ENCODE results near the gene CCL4.
"Not testable (repeated sequence)": the region's sequence is repeated elsewhere in the genome, so short reads cannot be mapped to it uniquely, and the experiment has no call there.

Gene CCL4

DNA sequence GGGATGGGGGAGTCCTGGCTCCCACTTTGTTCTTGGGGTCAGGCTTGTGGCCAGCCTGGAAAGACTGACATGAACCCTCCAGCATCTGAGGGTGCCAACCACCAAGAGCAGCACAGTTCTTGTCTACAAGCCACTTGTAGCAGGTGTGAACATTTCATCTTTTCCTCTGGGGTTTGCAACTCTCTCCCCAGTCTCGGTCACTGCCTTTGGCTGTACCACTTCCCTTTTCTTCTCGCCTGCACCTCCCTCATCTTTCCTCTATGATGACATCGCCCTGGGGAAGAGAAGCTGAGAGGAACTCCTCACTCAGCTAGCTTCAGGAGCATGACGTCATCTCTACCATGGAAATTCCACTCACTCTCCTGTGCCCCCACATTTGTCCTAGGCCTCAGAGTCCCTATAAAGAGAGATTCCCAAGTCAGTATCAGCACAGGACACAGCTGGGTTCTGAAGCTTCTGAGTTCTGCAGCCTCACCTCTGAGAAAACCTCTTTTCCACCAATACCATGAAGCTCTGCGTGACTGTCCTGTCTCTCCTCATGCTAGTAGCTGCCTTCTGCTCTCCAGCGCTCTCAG lies at the start of gene CCL4:
Gene CCL4 (plus strand): TSS at position 427 of the 575 bp plus-strand sequence. CDS start 79 bp downstream, at position 506.
- not testable (repeated sequence) for H3K4me3 ChIP-seq (ENCODE audit: low read length); DNase-seq (ENCODE audit: low read depth)

DNA sequence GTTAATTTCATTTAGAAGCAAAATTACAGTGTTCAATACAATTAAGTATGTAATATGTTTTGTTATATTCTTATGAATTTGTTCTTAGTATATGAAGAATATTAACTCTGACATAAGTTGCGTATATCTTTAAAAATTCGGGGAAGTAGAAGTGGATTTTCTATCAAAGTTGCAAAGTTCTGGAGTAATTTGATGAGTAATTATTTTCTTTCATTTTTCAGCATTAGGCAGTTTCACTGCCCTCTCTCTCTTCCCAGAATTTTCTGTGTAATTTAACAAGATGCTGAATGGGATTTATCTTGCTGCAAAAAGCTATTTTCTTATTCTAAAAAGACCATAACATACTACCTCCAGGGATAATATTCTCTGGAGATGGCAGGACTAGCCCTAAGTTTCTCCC lies 48.5 kb upstream of the CCL4 start:
- DNase-seq (ENCODE audit: low read depth), result no peak
- H3K4me3 ChIP-seq (ENCODE audit: low read length), result no peak overlapping the region
- TF ChIP-seq, protein P1, sequence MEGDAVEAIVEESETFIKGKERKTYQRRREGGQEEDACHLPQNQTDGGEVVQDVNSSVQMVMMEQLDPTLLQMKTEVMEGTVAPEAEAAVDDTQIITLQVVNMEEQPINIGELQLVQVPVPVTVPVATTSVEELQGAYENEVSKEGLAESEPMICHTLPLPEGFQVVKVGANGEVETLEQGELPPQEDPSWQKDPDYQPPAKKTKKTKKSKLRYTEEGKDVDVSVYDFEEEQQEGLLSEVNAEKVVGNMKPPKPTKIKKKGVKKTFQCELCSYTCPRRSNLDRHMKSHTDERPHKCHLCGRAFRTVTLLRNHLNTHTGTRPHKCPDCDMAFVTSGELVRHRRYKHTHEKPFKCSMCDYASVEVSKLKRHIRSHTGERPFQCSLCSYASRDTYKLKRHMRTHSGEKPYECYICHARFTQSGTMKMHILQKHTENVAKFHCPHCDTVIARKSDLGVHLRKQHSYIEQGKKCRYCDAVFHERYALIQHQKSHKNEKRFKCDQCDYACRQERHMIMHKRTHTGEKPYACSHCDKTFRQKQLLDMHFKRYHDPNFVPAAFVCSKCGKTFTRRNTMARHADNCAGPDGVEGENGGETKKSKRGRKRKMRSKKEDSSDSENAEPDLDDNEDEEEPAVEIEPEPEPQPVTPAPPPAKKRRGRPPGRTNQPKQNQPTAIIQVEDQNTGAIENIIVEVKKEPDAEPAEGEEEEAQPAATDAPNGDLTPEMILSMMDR (IDR thresholded peaks at IDR 0.05; ENCODE audit: insufficient read depth, low read depth, low read length, missing control alignments), result no peak

DNA sequence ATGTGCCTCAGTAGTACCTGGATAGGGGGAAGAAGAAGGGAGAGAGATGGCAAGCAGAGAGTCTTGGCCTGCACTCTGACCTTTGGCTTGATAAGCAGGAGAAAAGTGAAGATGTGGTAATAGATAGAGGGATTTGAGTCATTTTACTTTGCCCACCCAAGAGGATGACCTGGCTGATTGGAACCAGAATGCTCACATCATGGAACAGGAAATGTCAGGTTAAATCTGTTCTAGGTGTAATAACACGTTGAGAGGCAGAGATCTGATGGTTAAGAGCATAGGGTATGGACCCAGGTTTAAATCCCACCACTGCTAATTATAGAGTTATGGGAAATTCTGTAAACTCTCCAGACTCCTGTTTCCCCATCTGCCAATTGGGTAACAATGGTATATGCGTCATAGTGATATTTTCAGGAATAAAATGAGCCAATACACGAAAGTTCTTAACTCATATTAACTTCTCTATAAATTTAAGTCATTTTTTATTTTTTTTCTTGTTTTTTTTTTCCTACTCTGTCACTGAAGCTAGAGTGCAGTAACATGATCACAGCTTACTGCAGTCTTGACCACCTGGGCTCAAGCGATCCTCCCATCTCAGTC lies 47.6 kb upstream of the CCL4 start:
- no peak overlapping the region for H3K4me3 ChIP-seq (ENCODE audit: low read length)
- TF ChIP-seq, protein P1 (IDR thresholded peaks at IDR 0.05; ENCODE audit: insufficient read depth, low read depth, low read length, missing control alignments), result no peak
- no peak for DNase-seq (ENCODE audit: low read depth)

DNA sequence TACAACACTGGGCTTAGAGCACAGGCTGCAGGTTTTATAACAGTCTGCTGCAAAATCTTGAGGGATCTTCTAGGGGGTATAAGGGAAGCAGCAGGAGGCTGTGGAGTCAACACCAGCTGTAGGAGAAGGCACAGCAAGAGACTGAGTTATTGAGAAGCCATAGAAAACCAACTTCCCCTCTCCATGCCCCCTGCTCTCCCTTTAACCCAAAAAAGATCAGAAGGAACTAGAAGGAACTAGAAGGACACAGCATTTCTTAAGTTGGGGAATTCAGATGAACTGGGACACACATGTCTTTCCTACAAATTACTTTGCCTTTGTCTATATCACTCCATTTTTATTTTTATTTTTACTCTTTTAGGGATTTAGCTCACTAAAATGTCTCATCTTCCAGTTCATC lies 45.7 kb upstream of the CCL4 start:
- no peak for DNase-seq (ENCODE audit: low read depth)
- TF ChIP-seq, protein P1 (IDR thresholded peaks at IDR 0.05; ENCODE audit: insufficient read depth, low read depth, low read length, missing control alignments), result no peak
- H3K4me3 ChIP-seq (ENCODE audit: low read length), result no peak overlapping the region

DNA sequence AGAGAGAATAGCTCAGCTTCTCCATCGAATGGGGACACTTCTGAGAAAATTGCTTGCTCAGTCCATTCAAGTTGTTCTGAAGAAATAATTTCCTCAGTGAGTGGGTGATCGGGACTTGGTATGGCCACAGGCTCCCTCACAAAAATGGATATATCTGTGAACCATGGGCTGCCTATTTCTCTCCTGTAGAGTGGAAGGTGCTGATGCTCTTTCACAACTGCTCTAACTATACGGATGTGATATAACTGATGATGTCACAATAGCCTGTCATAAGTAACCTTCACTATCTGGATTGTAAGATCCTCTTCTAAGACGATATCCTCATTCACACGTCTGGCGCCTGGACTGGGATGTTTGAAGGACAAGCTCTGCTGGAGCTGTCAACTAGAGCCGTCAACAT lies 44.2 kb upstream of the CCL4 start:
- TF ChIP-seq, protein P1 (IDR thresholded peaks at IDR 0.05; ENCODE audit: insufficient read depth, low read depth, low read length, missing control alignments), result no peak
- H3K4me3 ChIP-seq (ENCODE audit: low read length), result no peak overlapping the region
- no peak for DNase-seq (ENCODE audit: low read depth)

DNA sequence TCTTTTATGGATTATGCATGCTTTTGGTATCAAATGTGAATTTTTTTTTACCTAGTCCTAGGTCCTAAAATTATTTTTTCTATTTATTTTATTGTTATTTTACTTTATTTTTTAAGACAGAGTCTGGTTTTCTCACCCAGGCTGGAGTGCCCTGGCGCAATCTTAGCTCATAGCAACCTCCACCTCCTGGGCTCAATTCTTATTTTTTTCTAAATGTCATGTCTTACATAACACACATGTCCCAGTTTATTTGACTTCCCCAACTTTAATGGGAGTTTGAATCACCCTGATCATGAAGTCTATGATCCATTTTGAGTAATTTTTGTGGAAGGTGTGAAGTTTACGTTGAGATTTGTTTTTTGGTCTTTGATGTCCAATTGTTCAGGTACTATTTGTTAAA lies 42.8 kb upstream of the CCL4 start:
- no peak for DNase-seq (ENCODE audit: low read depth)
- TF ChIP-seq, protein P1 (IDR thresholded peaks at IDR 0.05; ENCODE audit: insufficient read depth, low read depth, low read length, missing control alignments), result no peak
- H3K4me3 ChIP-seq (ENCODE audit: low read length), result no peak overlapping the region

DNA sequence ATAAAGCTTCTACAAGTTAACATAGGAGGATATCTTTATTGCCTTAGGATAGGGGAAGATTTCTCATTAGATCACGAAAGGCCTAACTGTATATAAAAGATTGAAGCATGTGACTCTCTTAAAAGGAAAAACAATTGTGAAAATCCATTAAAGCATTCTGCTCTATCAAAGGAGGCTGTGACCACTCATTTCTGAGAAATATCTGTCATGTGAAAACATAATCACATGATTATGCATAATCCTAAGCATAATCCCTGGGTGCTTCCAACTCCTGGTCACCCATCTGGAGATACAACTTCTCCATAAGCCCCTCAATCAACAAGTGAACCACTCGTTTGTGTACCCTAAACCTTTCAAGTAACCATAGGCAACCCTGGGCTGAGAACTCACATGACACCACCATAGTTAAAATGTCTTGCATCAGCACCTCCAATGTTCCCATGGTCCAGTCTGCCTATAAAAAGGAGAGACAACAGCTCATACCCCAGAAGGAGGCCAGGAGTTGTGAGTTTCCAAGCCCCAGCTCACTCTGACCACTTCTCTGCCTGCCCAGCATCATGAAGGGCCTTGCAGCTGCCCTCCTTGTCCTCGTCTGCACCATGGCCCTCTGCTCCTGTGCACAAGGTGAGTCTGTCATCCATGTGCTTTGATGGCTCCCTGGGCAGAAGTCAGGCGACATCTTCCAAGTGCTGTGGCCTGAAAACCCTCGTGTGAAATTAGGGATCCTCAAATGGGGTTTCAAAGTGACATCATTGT lies 39.7 kb upstream of the CCL4 start, which contains the start of gene CCL18:
Gene CCL18 (plus strand): TSS at position 487 of the 756 bp plus-strand sequence. CDS start 71 bp downstream, at position 558.
- no peak within 1 kb of the TSS for H3K4me3 ChIP-seq (ENCODE audit: low read length)
- no peak for DNase-seq (ENCODE audit: low read depth)
- TF ChIP-seq, protein P1 (IDR thresholded peaks at IDR 0.05; ENCODE audit: insufficient read depth, low read depth, low read length, missing control alignments), result no peak

Measured in epithelial cell of esophagus (primary cell).